HepG2 (cell line): ENCODE measurements around the gene TJP1. TPM values are rescaled to one million over a fixed set of nuclear protein-coding genes. Genes with fewer than 3 reads are reported as not detected.

ENCODE experiments used
- ATRX ChIP-seq: sonication (generic); formaldehyde crosslinking; IDR thresholded peaks from 2 replicates; pipeline ENCODE4 v1.4.0; 2020; ENCODE audit warnings: missing genetic modification reagents, borderline replicate concordance
- BHLHE40 ChIP-seq: IDR thresholded peaks from 2 replicates; pipeline ENCODE4 v1.6.1; 2011; ENCODE audit warnings: low read length, improper control_type of control experiment
- FOXO1 ChIP-seq: sonication (generic); formaldehyde crosslinking; IDR thresholded peaks from 2 replicates; pipeline ENCODE4 v1.4.0; 2020; ENCODE audit warnings: missing genetic modification reagents
- GZF1 ChIP-seq: sonication (generic); formaldehyde crosslinking; IDR thresholded peaks from 2 replicates; pipeline ENCODE4 v1.5.1; 2020; ENCODE audit warnings: mild to moderate bottlenecking, missing genetic modification reagents
- HDAC2 ChIP-seq: sonication (generic); formaldehyde crosslinking; IDR thresholded peaks from 2 replicates; pipeline ENCODE4 v1.4.0; 2020; ENCODE audit warnings: missing genetic modification reagents
- HMG20B ChIP-seq: conservative IDR thresholded peaks from 2 replicates; pipeline ENCODE4 v1.6.1; 2016; ENCODE audit warnings: missing genetic modification reagents, missing compliant biosample characterization
- NBN ChIP-seq: fragments of 450-650 bp; conservative IDR thresholded peaks from 2 replicates; pipeline ENCODE4 v1.6.1; 2017
- NCOA1 ChIP-seq: sonication (generic); formaldehyde crosslinking; IDR thresholded peaks from 2 replicates; pipeline ENCODE4 v1.9.0; 2021; ENCODE audit warnings: missing genetic modification reagents
- PHF8 ChIP-seq: sonication (generic); formaldehyde crosslinking; IDR thresholded peaks from 2 replicates; pipeline ENCODE4 v1.5.0; 2020; ENCODE audit warnings: missing genetic modification reagents
- PTBP1 ChIP-seq: fragments of 200-400 bp; formaldehyde crosslinking; IDR thresholded peaks from 2 replicates; pipeline ENCODE4 v1.6.1; 2018; ENCODE audit warnings: low read length, low read depth; ENCODE audit not compliant: poor library complexity, severe bottlenecking
- SOX6 ChIP-seq, 2 experiments: fragments of 450-650 bp in 1 of 2; sonication (generic) in 1 of 2; formaldehyde crosslinking in 1 of 2; IDR thresholded peaks; 2 replicates each; pipeline versions ENCODE4 v1.4.0 to v1.6.1; 2017 to 2020; ENCODE audit warnings: antibody characterized with exemption in 1 of 2, mild to moderate bottlenecking in 1 of 2, missing genetic modification reagents in 1 of 2
- SUZ12 ChIP-seq: fragments of 150-350 bp; IDR thresholded peaks from 2 replicates; pipeline ENCODE4 v1.6.1; 2014; ENCODE audit warnings: low read depth, low read length
- TMF1 ChIP-seq: sonication (generic); formaldehyde crosslinking; IDR thresholded peaks from 2 replicates; pipeline ENCODE4 v1.8.1; 2022; ENCODE audit warnings: low read depth, missing genetic modification reagents
- TSC22D2 ChIP-seq: sonication (generic); formaldehyde crosslinking; IDR thresholded peaks from 2 replicates; pipeline ENCODE4 v1.5.1; 2020; ENCODE audit warnings: missing genetic modification reagents, mild to moderate bottlenecking, borderline replicate concordance
- ZBTB26 ChIP-seq: IDR thresholded peaks from 2 replicates; pipeline ENCODE4 v1.6.1; 2016; ENCODE audit warnings: missing compliant biosample characterization, missing genetic modification reagents, borderline replicate concordance
- ZNF143 ChIP-seq: sonication (generic); formaldehyde crosslinking; IDR thresholded peaks from 2 replicates; pipeline ENCODE4 v1.4.0; 2020; ENCODE audit warnings: missing genetic modification reagents
- ZNF17 ChIP-seq: sonication (generic); formaldehyde crosslinking; IDR thresholded peaks from 2 replicates; pipeline ENCODE4 v1.5.0; 2020; ENCODE audit warnings: mild to moderate bottlenecking, missing genetic modification reagents
- ZNF331 ChIP-seq: sonication (generic); formaldehyde crosslinking; IDR thresholded peaks from 2 replicates; pipeline ENCODE4 v1.4.0; 2020; ENCODE audit warnings: missing genetic modification reagents
- ZNF512B ChIP-seq: sonication (generic); formaldehyde crosslinking; IDR thresholded peaks from 2 replicates; pipeline ENCODE4 v1.5.1; 2020; ENCODE audit warnings: missing genetic modification reagents, mild to moderate bottlenecking, borderline replicate concordance
- ZNF616 ChIP-seq: sonication (generic); formaldehyde crosslinking; IDR thresholded peaks from 2 replicates; pipeline ENCODE4 v1.5.0; 2020; ENCODE audit warnings: low read depth, mild to moderate bottlenecking, missing genetic modification reagents
- ZNF652 ChIP-seq: IDR thresholded peaks from 2 replicates; pipeline ENCODE4 v1.6.1; 2016; ENCODE audit warnings: low read depth, borderline replicate concordance
- ZNF766 ChIP-seq: sonication (generic); formaldehyde crosslinking; IDR thresholded peaks from 2 replicates; pipeline ENCODE4 v1.5.0; 2020; ENCODE audit warnings: missing genetic modification reagents, borderline replicate concordance
- ZNF781 ChIP-seq: sonication (generic); formaldehyde crosslinking; IDR thresholded peaks from 2 replicates; pipeline ENCODE4 v1.5.1; 2020; ENCODE audit warnings: borderline replicate concordance, mild to moderate bottlenecking, missing genetic modification reagents; ENCODE audit errors: not compliant biosample characterization
- polyA plus RNA-seq, 8 experiments: library from polyadenylated mRNA; depleted of rRNA in 3 of 8; stranded (reverse) in 7 of 8; unstranded in 1 of 8; fragments of >200 nt; fragmentation: Illumina TruSeq in 4 of 8; extraction: Trizol in 4 of 8; gene quantifications; 2 replicates each; pipeline versions ENCODE4 v1.2.1 to v1.2.3, GENCODE V29; 2011 to 2016; ENCODE audit warnings: low read depth in 4 of 8, missing spikeins in 1 of 8, mixed read lengths in 1 of 8; ENCODE audit not compliant: insufficient read depth in 1 of 8
- total RNA-seq, 5 experiments: library from RNA; depleted of rRNA; stranded (reverse); fragments of >200 nt; fragmentation: Illumina TruSeq; extraction: Trizol; gene quantifications; 2 replicates each; pipeline ENCODE4 v1.2.3, GENCODE V29; 2016; ENCODE audit warnings: low read depth in 1 of 5
- TF ChIP-seq, protein P1 (sequence below): sonication (generic); formaldehyde crosslinking; IDR thresholded peaks from 2 replicates; pipeline ENCODE4 v1.5.1; 2020; ENCODE audit warnings: mild to moderate bottlenecking, moderate library complexity, missing genetic modification reagents
- TF ChIP-seq, protein P2 (sequence below): IDR thresholded peaks from 2 replicates; pipeline ENCODE4 v1.6.1; 2016

The TJP1 gene
- total and polyA plus RNA-seq, 2 of the 13 experiments (the other 11 are each of a cell fraction or from before 2014, with no cell fraction given) = 25.9 to 27.1 TPM

DNA sequence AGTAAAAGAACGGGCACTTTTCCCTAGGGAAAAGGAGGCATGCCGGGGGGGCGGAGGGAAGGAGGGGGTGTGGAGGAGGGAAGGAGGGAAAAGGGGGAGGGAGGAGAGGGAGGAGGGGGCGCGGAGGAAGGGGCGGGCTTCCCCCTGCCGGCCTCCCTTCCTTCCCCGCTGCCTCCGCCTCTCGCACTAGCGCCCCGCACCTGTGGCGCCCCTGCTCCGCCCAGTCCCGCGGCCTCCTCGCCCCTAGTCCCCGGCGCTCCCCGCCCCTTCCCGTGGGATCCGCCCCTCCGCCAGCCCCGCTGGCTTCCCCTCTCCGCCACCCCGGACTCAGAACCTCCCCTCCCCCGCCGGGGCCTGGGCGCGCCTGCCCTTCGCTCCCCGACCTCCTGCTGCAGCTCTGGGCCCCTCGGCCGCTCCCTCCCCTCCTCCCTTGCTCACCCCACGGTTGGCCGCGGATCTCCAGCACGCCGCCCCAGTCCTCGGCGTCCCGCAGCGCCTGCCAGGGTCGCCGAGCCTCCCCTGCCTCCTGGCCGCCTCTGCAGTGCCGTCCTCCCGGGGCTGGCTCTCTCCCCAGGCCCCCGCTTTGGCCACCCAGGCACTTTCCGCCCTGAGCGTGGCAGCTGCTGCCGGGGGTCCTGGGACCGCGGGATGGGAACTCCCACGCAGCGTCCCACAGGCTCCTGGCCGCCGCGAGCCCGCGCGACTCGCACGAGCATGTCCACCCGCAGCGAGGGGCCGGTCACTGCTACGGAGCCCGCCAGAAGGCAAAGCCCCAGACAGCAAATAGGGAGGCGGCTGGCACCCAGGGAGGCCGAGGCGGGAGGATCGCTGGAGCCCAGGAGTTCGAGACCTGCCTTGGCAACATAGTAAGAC, 147.4 kb downstream of the TJP1 start (continued):
- TF ChIP-seq GZF1 (CRISPR knock-in tag) (no peak), PHF8 (CRISPR knock-in tag) (peak; percentile 42), TMF1 (CRISPR knock-in tag) (no peak), ZNF781 (CRISPR knock-in tag) (no peak), ATRX (CRISPR knock-in tag) (no peak), ZNF652 (CRISPR knock-in tag) (no peak), NBN (no peak), SUZ12 (no peak), NCOA1 (CRISPR knock-in tag) (no peak), BHLHE40 (no peak), SOX6 (IDR thresholded peaks at IDR 0.05) (no peak), SOX6 (CRISPR knock-in tag; IDR thresholded peaks at IDR 0.05) (no peak), PTBP1 (no peak), ZNF331 (no peak; the same call in 1 of the 2 replicates), ZNF17 (CRISPR knock-in tag) (no peak), HDAC2 (CRISPR knock-in tag) (0 out of 2 replicates have a peak, but pooled peaks have one; percentile 15), ZNF512B (CRISPR knock-in tag) (no peak), FOXO1 (CRISPR knock-in tag) (no peak), ZBTB26 (CRISPR knock-in tag) (no peak), TSC22D2 (CRISPR knock-in tag) (no peak), ZNF766 (CRISPR knock-in tag) (no peak), ZNF143 (no peak), ZNF616 (no peak), HMG20B (CRISPR knock-in tag) (no peak)
- TF ChIP-seq, protein P1, sequence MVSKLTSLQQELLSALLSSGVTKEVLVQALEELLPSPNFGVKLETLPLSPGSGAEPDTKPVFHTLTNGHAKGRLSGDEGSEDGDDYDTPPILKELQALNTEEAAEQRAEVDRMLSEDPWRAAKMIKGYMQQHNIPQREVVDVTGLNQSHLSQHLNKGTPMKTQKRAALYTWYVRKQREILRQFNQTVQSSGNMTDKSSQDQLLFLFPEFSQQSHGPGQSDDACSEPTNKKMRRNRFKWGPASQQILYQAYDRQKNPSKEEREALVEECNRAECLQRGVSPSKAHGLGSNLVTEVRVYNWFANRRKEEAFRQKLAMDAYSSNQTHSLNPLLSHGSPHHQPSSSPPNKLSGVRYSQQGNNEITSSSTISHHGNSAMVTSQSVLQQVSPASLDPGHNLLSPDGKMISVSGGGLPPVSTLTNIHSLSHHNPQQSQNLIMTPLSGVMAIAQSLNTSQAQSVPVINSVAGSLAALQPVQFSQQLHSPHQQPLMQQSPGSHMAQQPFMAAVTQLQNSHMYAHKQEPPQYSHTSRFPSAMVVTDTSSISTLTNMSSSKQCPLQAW = no peak
- TF ChIP-seq, protein P2, sequence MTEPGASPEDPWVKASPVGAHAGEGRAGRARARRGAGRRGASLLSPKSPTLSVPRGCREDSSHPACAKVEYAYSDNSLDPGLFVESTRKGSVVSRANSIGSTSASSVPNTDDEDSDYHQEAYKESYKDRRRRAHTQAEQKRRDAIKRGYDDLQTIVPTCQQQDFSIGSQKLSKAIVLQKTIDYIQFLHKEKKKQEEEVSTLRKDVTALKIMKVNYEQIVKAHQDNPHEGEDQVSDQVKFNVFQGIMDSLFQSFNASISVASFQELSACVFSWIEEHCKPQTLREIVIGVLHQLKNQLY = no peak
